K562 (cell line): ENCODE data around the gene HMGN1. TPM values are rescaled to one million over a fixed set of nuclear protein-coding genes. Genes with fewer than 3 reads are reported as not detected.

ENCODE experiments used
- CBFA2T2 ChIP-seq: fragments of 450-650 bp; conservative IDR thresholded peaks from 2 replicates; pipeline ENCODE4 v1.6.1; 2017; ENCODE audit warnings: mild to moderate bottlenecking
- ETV5 ChIP-seq: sonication (generic); formaldehyde crosslinking; IDR thresholded peaks from 2 replicates; pipeline ENCODE4 v1.4.0; 2020; ENCODE audit warnings: low read depth, mild to moderate bottlenecking, missing genetic modification reagents
- GABPA ChIP-seq: fragments of 200-800 bp; sonication (Bioruptor generic); conservative IDR thresholded peaks from 2 replicates; pipeline ENCODE4 v1.6.1; 2016; ENCODE audit warnings: low read depth, missing genetic modification characterization, missing compliant biosample characterization
- KAT2B ChIP-seq: IDR thresholded peaks from one replicate; pipeline ENCODE4 v1.6.1; 2012; ENCODE audit warnings: low read depth, mild to moderate bottlenecking, control low read depth, inconsistent platforms, low read length, moderate library complexity
- KDM5B ChIP-seq: fragments of 200-600 bp; sonication (generic); IDR thresholded peaks from 2 replicates; pipeline ENCODE4 v1.6.1; 2012; ENCODE audit warnings: low read depth, mild to moderate bottlenecking, moderate library complexity, low read length, control low read depth, inconsistent platforms; ENCODE audit not compliant: insufficient replicate concordance
- MTA1 ChIP-seq: fragments of 450-650 bp; IDR thresholded peaks from 2 replicates; pipeline ENCODE4 v1.6.1; 2017; ENCODE audit warnings: borderline replicate concordance
- NR2F6 ChIP-seq: fragments of 450-650 bp; formaldehyde crosslinking; IDR thresholded peaks from 2 replicates; pipeline ENCODE4 v1.4.0; 2020; ENCODE audit warnings: mild to moderate bottlenecking
- RFX7 ChIP-seq: fragments of 250-450 bp; sonication (Bioruptor Pico); IDR thresholded peaks from 2 replicates; pipeline ENCODE4 v1.5.1; 2021; ENCODE audit warnings: mild to moderate bottlenecking
- SLC30A9 ChIP-seq: fragments of 250-450 bp; sonication (Bioruptor Pico); IDR thresholded peaks from 2 replicates; pipeline ENCODE4 v1.8.0; 2022; ENCODE audit warnings: mild to moderate bottlenecking, moderate library complexity
- TCF3 ChIP-seq: sonication (generic); formaldehyde crosslinking; IDR thresholded peaks from 2 replicates; pipeline ENCODE4 v1.4.0; 2020; ENCODE audit warnings: mild to moderate bottlenecking, missing genetic modification reagents
- ZNF23 ChIP-seq: fragments of 250-450 bp; sonication (Bioruptor Pico); IDR thresholded peaks from 2 replicates; pipeline ENCODE4 v1.4.0; 2020; ENCODE audit warnings: mild to moderate bottlenecking
- ZNF444 ChIP-seq: fragments of 250-450 bp; sonication (Bioruptor Pico); IDR thresholded peaks from 2 replicates; pipeline ENCODE4 v1.4.0; 2020; ENCODE audit warnings: mild to moderate bottlenecking, moderate library complexity
- ZNF589 ChIP-seq: fragments of 200-800 bp; sonication (Bioruptor generic); IDR thresholded peaks from 2 replicates; pipeline ENCODE4 v1.6.1; 2016; ENCODE audit warnings: low read depth, missing genetic modification characterization, missing compliant biosample characterization
- ZNF644 ChIP-seq: fragments of 200-800 bp; sonication (Bioruptor generic); IDR thresholded peaks from 2 replicates; pipeline ENCODE4 v1.6.1; 2016; ENCODE audit warnings: low read depth, missing genetic modification characterization, missing compliant biosample characterization
- ZNF668 ChIP-seq: fragments of 250-450 bp; sonication (Bioruptor Pico); IDR thresholded peaks from 2 replicates; pipeline ENCODE4 v1.8.0; 2022; ENCODE audit warnings: mild to moderate bottlenecking, inconsistent platforms
- ZNF77 ChIP-seq: fragments of 250-450 bp; sonication (Bioruptor Pico); IDR thresholded peaks from 2 replicates; pipeline ENCODE4 v1.5.0; 2020
- polyA plus RNA-seq, 8 experiments: library from polyadenylated mRNA; depleted of rRNA in 4 of 8; stranded (reverse) in 5 of 8; unstranded in 3 of 8; fragments of >200 nt; fragmentation: Nextera tagmentation in 2 of 8; fragmentation: Illumina TruSeq in 1 of 8; extraction: Ambion mirVana in 2 of 8; extraction: Trizol in 1 of 8; gene quantifications; 2 replicates each; pipeline versions ENCODE4 v1.2.1 to v1.2.3, GENCODE V29; 2011 to 2014; ENCODE audit warnings: inconsistent platforms in 1 of 8, missing spikeins in 1 of 8
- total RNA-seq, 7 experiments: library from RNA; depleted of rRNA in 6 of 7; stranded (reverse); fragments of >200 nt in 6 of 7; fragmentation: Illumina TruSeq in 2 of 7; extraction: Trizol in 2 of 7; gene quantifications; 2 replicates each; pipeline versions ENCODE4 v1.2.1 to v1.2.3, GENCODE V29; 2011 to 2021; ENCODE audit warnings: low replicate concordance in 1 of 7
- TF ChIP-seq, protein P1 (sequence below): fragments of 450-650 bp; formaldehyde crosslinking; IDR thresholded peaks from 2 replicates; pipeline ENCODE4 v1.4.0; 2020; ENCODE audit warnings: mild to moderate bottlenecking, mixed read lengths
- TF ChIP-seq, protein P2 (sequence below): fragments of 250-450 bp; sonication (Bioruptor Pico); IDR thresholded peaks from 2 replicates; pipeline ENCODE4 v1.5.0; 2022; ENCODE audit warnings: mild to moderate bottlenecking
- TF ChIP-seq, protein P3 (sequence below): fragments of 250-450 bp; sonication (Bioruptor Pico); IDR thresholded peaks from 2 replicates; pipeline ENCODE4 v1.4.0; 2020
- TF ChIP-seq, protein P4 (sequence below): fragments of 250-450 bp; sonication (Bioruptor Pico); IDR thresholded peaks from 2 replicates; pipeline ENCODE4 v1.4.0; 2020; ENCODE audit warnings: mild to moderate bottlenecking, moderate library complexity

Gene HMGN1
- total and polyA plus RNA-seq, 9 of the 15 experiments (the other 6 are each of a cell fraction or from before 2014, with no cell fraction given), result 124 to 626 (median 498) TPM

DNA sequence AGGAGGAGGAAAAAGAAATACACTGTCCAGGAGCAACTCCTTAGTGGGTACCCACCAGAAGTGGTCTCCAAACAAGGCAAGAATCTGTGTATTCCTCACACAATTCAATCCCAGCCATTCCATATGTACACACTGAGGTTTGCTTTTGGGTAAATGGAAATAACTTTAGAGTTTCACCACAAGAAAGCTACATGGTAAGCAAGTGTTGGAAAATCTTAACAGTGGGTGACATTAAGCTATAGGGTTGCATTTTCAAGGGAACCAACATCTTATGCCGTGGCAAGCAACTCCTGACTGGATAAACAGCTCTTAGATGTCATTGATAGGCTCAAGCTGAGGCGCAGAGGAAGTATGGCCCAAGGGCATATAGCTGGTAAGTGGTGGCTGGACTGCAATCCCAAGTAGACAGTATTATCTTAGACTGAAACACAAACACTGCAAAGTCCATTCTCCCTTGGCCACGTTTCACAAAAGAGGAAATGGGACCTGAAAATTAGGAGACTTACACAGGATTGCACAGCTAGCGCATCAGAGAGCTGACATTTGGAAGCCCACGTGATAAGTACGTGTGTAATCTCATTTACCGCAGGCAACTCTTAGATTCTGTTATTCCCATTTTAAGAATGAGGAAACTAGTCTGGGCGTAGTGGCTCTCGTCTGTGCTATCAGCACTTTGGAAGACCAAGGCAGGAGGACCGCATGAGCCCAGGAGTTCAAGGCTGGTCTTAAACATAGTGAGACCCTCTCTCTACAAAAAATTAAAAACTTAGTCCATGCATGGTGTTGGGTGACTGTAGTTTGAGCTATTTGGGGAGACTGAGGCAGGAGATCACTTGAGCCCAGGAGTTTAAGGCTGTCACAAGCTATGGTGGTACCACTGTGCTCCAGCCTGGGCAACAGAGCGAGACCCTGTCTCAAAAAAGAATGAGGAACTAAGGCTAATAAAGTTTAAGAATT, 31.5 kb downstream of the HMGN1 start (continued):
- peak; percentile 76 for TF ChIP-seq ZNF589
- no peak for TF ChIP-seq ZNF668 (CRISPR knock-in tag)
- 0 out of 2 replicates have a peak, but pooled peaks have one; percentile 35 for TF ChIP-seq ZNF23 (CRISPR knock-in tag)
- TF ChIP-seq SLC30A9 (CRISPR knock-in tag), result no peak
- TF ChIP-seq KAT2B, result no peak
- TF ChIP-seq, protein P1, sequence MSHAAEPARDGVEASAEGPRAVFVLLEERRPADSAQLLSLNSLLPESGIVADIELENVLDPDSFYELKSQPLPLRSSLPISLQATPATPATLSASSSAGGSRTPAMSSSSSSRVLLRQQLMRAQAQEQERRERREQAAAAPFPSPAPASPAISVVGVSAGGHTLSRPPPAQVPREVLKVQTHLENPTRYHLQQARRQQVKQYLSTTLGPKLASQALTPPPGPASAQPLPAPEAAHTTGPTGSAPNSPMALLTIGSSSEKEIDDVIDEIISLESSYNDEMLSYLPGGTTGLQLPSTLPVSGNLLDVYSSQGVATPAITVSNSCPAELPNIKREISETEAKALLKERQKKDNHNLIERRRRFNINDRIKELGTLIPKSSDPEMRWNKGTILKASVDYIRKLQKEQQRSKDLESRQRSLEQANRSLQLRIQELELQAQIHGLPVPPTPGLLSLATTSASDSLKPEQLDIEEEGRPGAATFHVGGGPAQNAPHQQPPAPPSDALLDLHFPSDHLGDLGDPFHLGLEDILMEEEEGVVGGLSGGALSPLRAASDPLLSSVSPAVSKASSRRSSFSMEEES (CRISPR knock-in tag), result peak; percentile 61
- TF ChIP-seq ETV5 (CRISPR knock-in tag), result no peak
- TF ChIP-seq ZNF77 (CRISPR knock-in tag), result no peak
- peak; percentile 43; the same call in 1 of the 2 replicates for TF ChIP-seq GABPA
- TF ChIP-seq CBFA2T2, result no peak
- TF ChIP-seq ZNF644 (tag), result peak; percentile 81
- TF ChIP-seq MTA1, result 0 out of 2 replicates have a peak, but pooled peaks have one; percentile 23
- TF ChIP-seq NR2F6 (CRISPR knock-in tag), result no peak
- TF ChIP-seq TCF3 (CRISPR knock-in tag), result peak; percentile 53; the same call in 1 of the 2 replicates
- TF ChIP-seq, protein P2, sequence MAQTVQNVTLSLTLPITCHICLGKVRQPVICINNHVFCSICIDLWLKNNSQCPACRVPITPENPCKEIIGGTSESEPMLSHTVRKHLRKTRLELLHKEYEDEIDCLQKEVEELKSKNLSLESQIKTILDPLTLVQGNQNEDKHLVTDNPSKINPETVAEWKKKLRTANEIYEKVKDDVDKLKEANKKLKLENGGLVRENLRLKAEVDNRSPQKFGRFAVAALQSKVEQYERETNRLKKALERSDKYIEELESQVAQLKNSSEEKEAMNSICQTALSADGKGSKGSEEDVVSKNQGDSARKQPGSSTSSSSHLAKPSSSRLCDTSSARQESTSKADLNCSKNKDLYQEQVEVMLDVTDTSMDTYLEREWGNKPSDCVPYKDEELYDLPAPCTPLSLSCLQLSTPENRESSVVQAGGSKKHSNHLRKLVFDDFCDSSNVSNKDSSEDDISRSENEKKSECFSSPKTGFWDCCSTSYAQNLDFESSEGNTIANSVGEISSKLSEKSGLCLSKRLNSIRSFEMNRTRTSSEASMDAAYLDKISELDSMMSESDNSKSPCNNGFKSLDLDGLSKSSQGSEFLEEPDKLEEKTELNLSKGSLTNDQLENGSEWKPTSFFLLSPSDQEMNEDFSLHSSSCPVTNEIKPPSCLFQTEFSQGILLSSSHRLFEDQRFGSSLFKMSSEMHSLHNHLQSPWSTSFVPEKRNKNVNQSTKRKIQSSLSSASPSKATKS (CRISPR knock-in tag), result no peak
- TF ChIP-seq RFX7 (CRISPR knock-in tag), result no peak
- no peak for TF ChIP-seq KDM5B
- TF ChIP-seq, protein P3, sequence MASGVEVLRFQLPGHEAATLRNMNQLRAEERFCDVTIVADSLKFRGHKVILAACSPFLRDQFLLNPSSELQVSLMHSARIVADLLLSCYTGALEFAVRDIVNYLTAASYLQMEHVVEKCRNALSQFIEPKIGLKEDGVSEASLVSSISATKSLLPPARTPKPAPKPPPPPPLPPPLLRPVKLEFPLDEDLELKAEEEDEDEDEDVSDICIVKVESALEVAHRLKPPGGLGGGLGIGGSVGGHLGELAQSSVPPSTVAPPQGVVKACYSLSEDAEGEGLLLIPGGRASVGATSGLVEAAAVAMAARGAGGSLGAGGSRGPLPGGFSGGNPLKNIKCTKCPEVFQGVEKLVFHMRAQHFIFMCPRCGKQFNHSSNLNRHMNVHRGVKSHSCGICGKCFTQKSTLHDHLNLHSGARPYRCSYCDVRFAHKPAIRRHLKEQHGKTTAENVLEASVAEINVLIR (CRISPR knock-in tag), result no peak
- TF ChIP-seq, protein P4, sequence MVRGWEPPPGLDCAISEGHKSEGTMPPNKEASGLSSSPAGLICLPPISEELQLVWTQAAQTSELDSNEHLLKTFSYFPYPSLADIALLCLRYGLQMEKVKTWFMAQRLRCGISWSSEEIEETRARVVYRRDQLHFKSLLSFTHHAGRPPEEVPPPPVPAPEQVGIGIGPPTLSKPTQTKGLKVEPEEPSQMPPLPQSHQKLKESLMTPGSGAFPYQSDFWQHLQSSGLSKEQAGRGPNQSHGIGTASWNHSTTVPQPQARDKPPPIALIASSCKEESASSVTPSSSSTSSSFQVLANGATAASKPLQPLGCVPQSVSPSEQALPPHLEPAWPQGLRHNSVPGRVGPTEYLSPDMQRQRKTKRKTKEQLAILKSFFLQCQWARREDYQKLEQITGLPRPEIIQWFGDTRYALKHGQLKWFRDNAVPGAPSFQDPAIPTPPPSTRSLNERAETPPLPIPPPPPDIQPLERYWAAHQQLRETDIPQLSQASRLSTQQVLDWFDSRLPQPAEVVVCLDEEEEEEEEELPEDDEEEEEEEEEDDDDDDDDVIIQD, result no peak
- 0 out of 2 replicates have a peak, but pooled peaks have one; percentile 61 for TF ChIP-seq ZNF444 (CRISPR knock-in tag)
